Keratinocyte (primary cell): Measurements from ENCODE around the gene PTGDS. TPM values are rescaled to one million over a fixed set of nuclear protein-coding genes. Genes with fewer than 3 reads are reported as not detected.

Experiments used
- DNase-seq: peaks from one replicate; pipeline ENCODE4 v3.0.0-alpha.2; 2011; ENCODE audit warnings: low read depth, missing footprints, low spot score
- FAIRE-seq: peaks from 2 replicates; lab custom pipeline; 2011; peaks lifted over from hg19 to GRCh38; lab: Jason Lieb, UNC
- H2AFZ ChIP-seq: 2 replicates; pipeline ENCODE4 v1.6.0; 2012; ENCODE audit warnings: low read length, control low read depth, inconsistent platforms; ENCODE audit not compliant: control insufficient read depth
- H3K27ac ChIP-seq: 2 replicates; pipeline ENCODE4 v1.5.1; 2011; ENCODE audit warnings: low read length; ENCODE audit not compliant: control insufficient read depth, insufficient read depth
- H3K27me3 ChIP-seq: 3 replicates; pipeline ENCODE4 v1.6.0; 2011; ENCODE audit warnings: low read length; ENCODE audit not compliant: control insufficient read depth, insufficient read depth; ENCODE audit errors: extremely low read depth
- H3K36me3 ChIP-seq, 2 experiments: 2 replicates in 1 of 2; 3 replicates in 1 of 2; pipeline ENCODE4 v1.5.1; 2011; ENCODE audit warnings: low read length in 2 of 2, mild to moderate bottlenecking in 1 of 2; ENCODE audit not compliant: control insufficient read depth in 2 of 2, insufficient read depth in 2 of 2; ENCODE audit errors: extremely low read depth in 1 of 2
- H3K4me1 ChIP-seq: 3 replicates; pipeline ENCODE4 v1.5.1; 2011; ENCODE audit warnings: low read length; ENCODE audit not compliant: control insufficient read depth, insufficient read depth; ENCODE audit errors: extremely low read depth
- H3K4me2 ChIP-seq: 3 replicates; pipeline ENCODE4 v1.6.0; 2011; ENCODE audit warnings: low read depth, low read length; ENCODE audit not compliant: control insufficient read depth, insufficient read depth; ENCODE audit errors: extremely low read depth
- H3K4me3 ChIP-seq, 3 experiments: fragments of 200-600 bp in 1 of 3; sonication (generic) in 1 of 3; 2 replicates in 2 of 3; 3 replicates in 1 of 3; pipeline ENCODE4 v1.5.1; 2011 to 2016; ENCODE audit warnings: low read length in 3 of 3, mild to moderate bottlenecking in 3 of 3, control low read depth in 2 of 3, inconsistent platforms in 1 of 3, low read depth in 1 of 3, mixed read lengths in 1 of 3, mixed run types in 1 of 3, moderate library complexity in 1 of 3; ENCODE audit not compliant: control insufficient read depth in 2 of 3, insufficient read depth in 2 of 3; ENCODE audit errors: extremely low read depth in 1 of 3
- H3K79me2 ChIP-seq: 2 replicates; pipeline ENCODE4 v1.6.0; 2012; ENCODE audit warnings: low read length; ENCODE audit not compliant: control insufficient read depth, insufficient read depth
- H3K9ac ChIP-seq: 3 replicates; pipeline ENCODE4 v1.6.0; 2011; ENCODE audit warnings: low read length; ENCODE audit not compliant: control insufficient read depth, insufficient read depth; ENCODE audit errors: extremely low read depth
- H3K9me1 ChIP-seq: 3 replicates; pipeline ENCODE4 v1.6.0; 2011; ENCODE audit warnings: low read length; ENCODE audit not compliant: control insufficient read depth, insufficient read depth; ENCODE audit errors: extremely low read depth
- H3K9me3 ChIP-seq: 2 replicates; pipeline ENCODE4 v1.5.1; 2012; ENCODE audit warnings: low read depth, low read length; ENCODE audit not compliant: control insufficient read depth
- H4K20me1 ChIP-seq: 3 replicates; pipeline ENCODE4 v1.6.0; 2011; ENCODE audit warnings: low read length; ENCODE audit not compliant: control insufficient read depth, insufficient read depth; ENCODE audit errors: extremely low read depth
- EZH2 ChIP-seq: IDR thresholded peaks from one replicate; pipeline ENCODE4 v1.6.1; 2012; ENCODE audit warnings: inconsistent platforms, mild to moderate bottlenecking, low read length, moderate library complexity
- dilution Hi-C: fragments of 300-500 bp; cut with MboI; formaldehyde crosslinking; loops from one replicate; pipeline ENCODE4 v1.7.0; 2020; ENCODE audit warnings: low sequenced_read_pairs; ENCODE audit not compliant: extremely low pct_ligation_motif_present
- polyA plus RNA-seq, 5 experiments: library from polyadenylated mRNA; depleted of rRNA in 3 of 5; stranded (reverse) in 3 of 5; stranded (forward) in 1 of 5; unstranded in 1 of 5; fragments of >200 nt; gene quantifications; 1 replicate in 1 of 5; 2 replicates in 3 of 5; 3 replicates in 1 of 5; pipeline versions ENCODE4 v1.2.1 to v1.2.3, GENCODE V29; 2011 to 2012; ENCODE audit warnings: missing spikeins in 2 of 5, low read depth in 1 of 5, low replicate concordance in 1 of 5
- TF ChIP-seq, protein P1 (sequence below), 3 experiments: IDR thresholded peaks in 1 of 3; conservative IDR thresholded peaks in 1 of 3; optimal IDR thresholded peaks in 1 of 3; 2 replicates in 2 of 3; 3 replicates in 1 of 3; pipeline versions ENCODE3 to v1.5.1; 2011; ENCODE audit warnings: low read length in 3 of 3, mild to moderate bottlenecking in 3 of 3, moderate library complexity in 2 of 3, control low read depth in 1 of 3, inconsistent platforms in 1 of 3; ENCODE audit not compliant: insufficient read depth in 2 of 3; ENCODE audit errors: extremely low read depth in 1 of 3

Gene PTGDS
- polyA plus RNA-seq, 1 donor (not counting 4 experiments of a cell fraction or from before 2014, with no cell fraction given): not detected

DNA sequence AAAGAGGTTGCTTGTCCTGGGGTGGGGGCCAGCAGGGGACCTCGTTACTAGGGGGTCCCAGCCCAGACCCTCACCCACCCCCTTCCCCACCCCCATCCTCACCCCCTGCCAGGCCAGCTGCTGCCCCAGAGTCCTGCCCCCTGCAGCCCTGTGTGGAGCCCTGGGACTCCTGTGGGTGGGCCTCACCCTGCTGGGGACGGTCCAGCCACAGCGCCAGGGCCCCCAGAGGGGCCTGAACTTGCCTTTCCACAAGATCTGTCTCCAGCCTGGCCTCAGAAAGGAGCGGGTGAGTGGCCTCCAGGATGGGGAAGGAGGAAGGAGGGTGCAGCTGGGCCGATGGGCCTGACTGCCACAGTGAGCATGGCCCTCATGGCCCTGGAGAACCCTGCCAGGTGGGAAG is 7.5 kb upstream of the PTGDS start:
- H3K9me1 ChIP-seq: no peaks in the 10 kb centered on the region
- TF ChIP-seq EZH2: no peak
- TF ChIP-seq, protein P1, sequence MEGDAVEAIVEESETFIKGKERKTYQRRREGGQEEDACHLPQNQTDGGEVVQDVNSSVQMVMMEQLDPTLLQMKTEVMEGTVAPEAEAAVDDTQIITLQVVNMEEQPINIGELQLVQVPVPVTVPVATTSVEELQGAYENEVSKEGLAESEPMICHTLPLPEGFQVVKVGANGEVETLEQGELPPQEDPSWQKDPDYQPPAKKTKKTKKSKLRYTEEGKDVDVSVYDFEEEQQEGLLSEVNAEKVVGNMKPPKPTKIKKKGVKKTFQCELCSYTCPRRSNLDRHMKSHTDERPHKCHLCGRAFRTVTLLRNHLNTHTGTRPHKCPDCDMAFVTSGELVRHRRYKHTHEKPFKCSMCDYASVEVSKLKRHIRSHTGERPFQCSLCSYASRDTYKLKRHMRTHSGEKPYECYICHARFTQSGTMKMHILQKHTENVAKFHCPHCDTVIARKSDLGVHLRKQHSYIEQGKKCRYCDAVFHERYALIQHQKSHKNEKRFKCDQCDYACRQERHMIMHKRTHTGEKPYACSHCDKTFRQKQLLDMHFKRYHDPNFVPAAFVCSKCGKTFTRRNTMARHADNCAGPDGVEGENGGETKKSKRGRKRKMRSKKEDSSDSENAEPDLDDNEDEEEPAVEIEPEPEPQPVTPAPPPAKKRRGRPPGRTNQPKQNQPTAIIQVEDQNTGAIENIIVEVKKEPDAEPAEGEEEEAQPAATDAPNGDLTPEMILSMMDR (optimal IDR thresholded peaks at IDR 0.05 in 1 of 3, IDR thresholded peaks at IDR 0.05 in 1 of 3, conservative IDR thresholded peaks at IDR 0.05 in 1 of 3; ENCODE audit: extremely low read depth in 1 of 3, insufficient read depth in 2 of 3, low read length in 3 of 3): no peak
- no peak overlapping the region for H3K4me3 ChIP-seq
- no peak overlapping the region for H2AFZ ChIP-seq
- no peak overlapping the region for H3K9ac ChIP-seq
- no peak overlapping the region for H3K4me2 ChIP-seq
- H3K36me3 ChIP-seq: no peaks in the 10 kb centered on the region
- H4K20me1 ChIP-seq: no peaks in the 10 kb centered on the region
- H3K4me1 ChIP-seq: peaks cover under 1% of the 10 kb centered on the region
- no peak overlapping the region for H3K27ac ChIP-seq
- DNase-seq (no peak), FAIRE-seq (no peak)
- H3K9me3 ChIP-seq: no peaks in the 10 kb centered on the region
- dilution Hi-C loops: no loop called here
- H3K79me2 ChIP-seq: no peaks in the 10 kb centered on the region
- H3K27me3 ChIP-seq: no peaks in the 10 kb centered on the region

DNA sequence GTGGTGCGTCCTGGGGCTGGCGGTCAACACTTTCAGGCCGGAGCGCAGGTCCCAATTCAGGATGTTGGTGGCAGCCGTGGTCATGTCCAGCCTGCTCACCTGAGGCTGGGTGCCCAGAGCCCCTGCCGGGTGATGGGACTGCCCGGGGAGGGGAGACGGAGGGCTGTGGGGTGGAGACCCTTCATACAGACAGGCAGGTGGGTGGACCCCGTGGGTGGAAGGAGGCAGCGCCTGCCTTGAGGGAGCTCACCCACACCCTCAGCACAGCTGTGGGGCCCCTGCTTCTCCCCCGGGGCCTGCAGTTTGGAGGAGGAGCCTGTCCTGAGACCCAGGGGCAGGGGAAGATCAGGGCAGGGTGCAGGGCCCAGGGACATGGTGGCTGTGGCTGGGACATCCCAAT is 6.9 kb upstream of the PTGDS start:
- Histone ChIP-seq H3K4me2 (no peak overlapping the region), H2AFZ (no peak overlapping the region), H4K20me1 (no peaks in the 10 kb centered on the region), H3K36me3 (no peaks in the 10 kb centered on the region), H3K79me2 (no peaks in the 10 kb centered on the region), H3K9ac (no peak overlapping the region), H3K27me3 (no peaks in the 10 kb centered on the region), H3K9me1 (no peaks in the 10 kb centered on the region), H3K4me1 (peaks cover 7% of the 10 kb centered on the region), H3K9me3 (no peaks in the 10 kb centered on the region), H3K4me3 (no peak overlapping the region), H3K27ac (no peak overlapping the region)
- FAIRE-seq (no peak), DNase-seq (no peak)
- no peak for TF ChIP-seq EZH2
- TF ChIP-seq, protein P1 (optimal IDR thresholded peaks at IDR 0.05 in 1 of 3, IDR thresholded peaks at IDR 0.05 in 1 of 3, conservative IDR thresholded peaks at IDR 0.05 in 1 of 3; ENCODE audit: extremely low read depth in 1 of 3, insufficient read depth in 2 of 3, low read length in 3 of 3): no peak
- dilution Hi-C loops: no loop called here
